ENCODE results near the gene SSU72. TPM values are rescaled to one million over a fixed set of nuclear protein-coding genes. Genes with fewer than 3 reads are reported as not detected.
"Not testable (repeated sequence)": the region's sequence is repeated elsewhere in the genome, so short reads cannot be mapped to it uniquely, and the experiment has no call there.

SSU72 gene
- total RNA-seq, 1 donor from 2014 or later, result 117 TPM

GRCh38 chr1:1559066-1559465 lies 15.6 kb downstream of the SSU72 start:
- DNase-seq (ENCODE audit: low spot score), result no peak

GRCh38 chr1:1558591-1558990 lies 16.1 kb downstream of the SSU72 start:
- DNase-seq (ENCODE audit: low spot score), result no peak

- DNase-seq (ENCODE audit: low spot score), result not testable (repeated sequence)
Measured at GRCh38 chr1:1557688-1558087, 17.0 kb downstream of the SSU72 start.

- not testable (repeated sequence) for DNase-seq (ENCODE audit: low spot score)
Measured at GRCh38 chr1:1556961-1557360, 17.7 kb downstream of the SSU72 start.

GRCh38 chr1:1556505-1556904 lies 18.2 kb downstream of the SSU72 start:
- DNase-seq (ENCODE audit: low spot score), result no peak

GRCh38 chr1:1554926-1555915 lies 19.4 kb downstream of the SSU72 start:
- DNase-seq (ENCODE audit: low spot score), result no peak

- DNase-seq (ENCODE audit: low spot score), result no peak
Measured at GRCh38 chr1:1554550-1554925, 20.1 kb downstream of the SSU72 start.

- DNase-seq (ENCODE audit: low spot score), result no peak
Measured at GRCh38 chr1:1553821-1554494, 20.7 kb downstream of the SSU72 start.

GRCh38 chr1:1552263-1552639 lies 22.4 kb downstream of the SSU72 start:
- DNase-seq (ENCODE audit: low spot score), result no peak

- DNase-seq (ENCODE audit: low spot score), result no peak
Measured at GRCh38 chr1:1551524-1552262, 23.0 kb downstream of the SSU72 start.

- no peak for DNase-seq (ENCODE audit: low spot score)
Measured at GRCh38 chr1:1550591-1551432, 23.9 kb downstream of the SSU72 start.

GRCh38 chr1:1550087-1550486 lies 24.6 kb downstream of the SSU72 start:
- DNase-seq (ENCODE audit: low spot score), result no peak

- DNase-seq (ENCODE audit: low spot score), result no peak
Measured at GRCh38 chr1:1548591-1548990, 26.1 kb downstream of the SSU72 start.

- no peak for DNase-seq (ENCODE audit: low spot score)
Measured at GRCh38 chr1:1547476-1547875, 27.2 kb downstream of the SSU72 start.

GRCh38 chr1:1547011-1547410 lies 27.7 kb downstream of the SSU72 start:
- no peak for DNase-seq (ENCODE audit: low spot score)

GRCh38 chr1:1545946-1546737 lies 28.5 kb downstream of the SSU72 start:
- no peak for DNase-seq (ENCODE audit: low spot score)

GRCh38 chr1:1544544-1544943 lies 30.1 kb downstream of the SSU72 start:
- no peak for DNase-seq (ENCODE audit: low spot score)

- no peak for DNase-seq (ENCODE audit: low spot score)
Measured at GRCh38 chr1:1543706-1544099, 31.0 kb downstream of the SSU72 start.

GRCh38 chr1:1542766-1543705 lies 31.6 kb downstream of the SSU72 start:
- no peak for DNase-seq (ENCODE audit: low spot score)
